ENCODE results near the gene OR4B1. TPM values are rescaled to one million over a fixed set of nuclear protein-coding genes. Genes with fewer than 3 reads are reported as not detected.

Gene OR4B1
- polyA plus RNA-seq, 3 donors: not detected

GRCh38 chr11:48261600-48261999 is 45.0 kb downstream of the OR4B1 start:
- H3K4me1 ChIP-seq (ENCODE audit: control insufficient read depth in 1 of 2, insufficient read depth in 2 of 2, low read length in 2 of 2): no peaks in the 10 kb centered on the region
- H4K20me1 ChIP-seq (ENCODE audit: insufficient read depth, low read length): no peaks in the 10 kb centered on the region
- 86% methylated on average over 1 of the region's 2 CpGs for WGBS (ENCODE audit: insufficient coverage)
- DNase-seq: no peak
- Mint-ChIP-seq H3K9me3 (peaks cover 0 to 6% (median 0%) of the 10 kb centered on the region in 7 donors), H3K4me1 (no peaks in the 10 kb centered on the region), H3K27me3 (ENCODE audit: low read depth in 3 of 3) (peaks cover 0 to 2% (median 1%) of the 10 kb centered on the region in 3 donors), H3K27ac (peak overlapping the region in 1 of 7 donors; percentile 57), H3K36me3 (no peaks in the 10 kb centered on the region), H3K4me3 (no peak overlapping the region)
- no peak overlapping the region for H3K9ac ChIP-seq (ENCODE audit: insufficient read depth, low read length, poor library complexity, severe bottlenecking)
- no peaks in the 10 kb centered on the region for H3K36me3 ChIP-seq (replicated peaks in 1 of 2; ENCODE audit: control insufficient read depth in 1 of 2, insufficient read depth in 2 of 2, low read length in 2 of 2)
- no peaks in the 10 kb centered on the region for H3K9me3 ChIP-seq (replicated peaks in 1 of 2; ENCODE audit: control insufficient read depth in 1 of 2, insufficient read depth in 1 of 2, low read length in 2 of 2)
- H3K4me3 ChIP-seq (replicated peaks in 1 of 3; ENCODE audit: low read depth in 2 of 3, low read length in 3 of 3): no peak overlapping the region
- H3K79me2 ChIP-seq (ENCODE audit: insufficient read depth, low read length): no peaks in the 10 kb centered on the region
- no peak overlapping the region for H3K27ac ChIP-seq (ENCODE audit: low read depth in 1 of 2, low read length in 2 of 2)
- peaks cover 0 to 3% of the 10 kb centered on the region in 2 donors for H3K27me3 ChIP-seq (ENCODE audit: control insufficient read depth in 2 of 2, insufficient read depth in 2 of 2, low read length in 2 of 2)
- no peak for TF ChIP-seq CTCF (IDR thresholded peaks at IDR 0.05)
- intact Hi-C loops (cut with micrococcal nuclease): no loop called here
- no peak overlapping the region for H3K4me2 ChIP-seq (replicated peaks; ENCODE audit: extremely low read depth, low read length, poor library complexity, severe bottlenecking)
- H2AFZ ChIP-seq (ENCODE audit: insufficient read depth, low read depth, low read length, poor library complexity, severe bottlenecking): no peak overlapping the region

- Histone ChIP-seq H4K20me1 (ENCODE audit: insufficient read depth, low read length) (no peaks in the 10 kb centered on the region), H3K27ac (ENCODE audit: low read depth in 1 of 2, low read length in 2 of 2) (no peak within 1 kb of the TSS), H3K9me3 (replicated peaks in 1 of 2; ENCODE audit: control insufficient read depth in 1 of 2, insufficient read depth in 1 of 2, low read length in 2 of 2) (no peaks in the 10 kb centered on the region), H3K27me3 (ENCODE audit: control insufficient read depth in 2 of 2, insufficient read depth in 2 of 2, low read length in 2 of 2) (no peaks in the 10 kb centered on the region), H2AFZ (ENCODE audit: insufficient read depth, low read depth, low read length, poor library complexity, severe bottlenecking) (no peak within 1 kb of the TSS), H3K4me3 (replicated peaks in 1 of 3; ENCODE audit: low read depth in 2 of 3, low read length in 3 of 3) (no peak within 1 kb of the TSS), H3K79me2 (ENCODE audit: insufficient read depth, low read length) (no peaks in the 10 kb centered on the region), H3K9ac (ENCODE audit: insufficient read depth, low read length, poor library complexity, severe bottlenecking) (no peak within 1 kb of the TSS), H3K4me2 (replicated peaks; ENCODE audit: extremely low read depth, low read length, poor library complexity, severe bottlenecking) (no peak within 1 kb of the TSS), H3K36me3 (replicated peaks in 1 of 2; ENCODE audit: control insufficient read depth in 1 of 2, insufficient read depth in 2 of 2, low read length in 2 of 2) (no peaks in the 10 kb centered on the region), H3K4me1 (ENCODE audit: control insufficient read depth in 1 of 2, insufficient read depth in 2 of 2, low read length in 2 of 2) (no peaks in the 10 kb centered on the region)
- H3K36me3 Mint-ChIP-seq: no peaks in the 10 kb centered on the region
- H3K4me3 Mint-ChIP-seq: no peak within 1 kb of the TSS
- intact Hi-C loops (cut with micrococcal nuclease): no loop called here
- peaks cover 0 to 6% (median 0%) of the 10 kb centered on the region in 7 donors for H3K9me3 Mint-ChIP-seq
- no peak for TF ChIP-seq CTCF (IDR thresholded peaks at IDR 0.05)
- WGBS (ENCODE audit: insufficient coverage): 43% methylated on average over 1 of the region's 3 CpGs
- H3K27ac Mint-ChIP-seq: no peak within 1 kb of the TSS
- H3K4me1 Mint-ChIP-seq: no peaks in the 10 kb centered on the region
- no peak for DNase-seq
- H3K27me3 Mint-ChIP-seq (ENCODE audit: low read depth in 3 of 3): peaks cover 0 to 2% (median 0%) of the 10 kb centered on the region in 3 donors
Measured at GRCh38 chr11:48263423-48263911, 46.9 kb downstream of the OR4B1 start, which contains the start of gene OR4X1. OR4X1 (plus strand) TSS chr11:48263861; CDS start chr11:48263861, 0 bp downstream.

Other genes starting within 250 kb of the OR4B1 start
- 10 to 100 TPM in 2 of 3 donors, 1 to 10 TPM in 1; 10.0 to 36.4 (median 14.6) TPM for gene PTPRJ, start 236.3 kb upstream of the OR4B1 start, polyA plus RNA-seq
- gene OR4X2, start 28.3 kb downstream of the OR4B1 start, polyA plus RNA-seq: not detected
- not detected for gene OR4X1, start 47.1 kb downstream of the OR4B1 start, polyA plus RNA-seq
- not detected for gene OR4S1, start 89.4 kb downstream of the OR4B1 start, polyA plus RNA-seq
- gene OR4C3, start 108.1 kb downstream of the OR4B1 start, polyA plus RNA-seq: not detected
- under 1 TPM in 1 of 3 donors, not detected in 2; 0.08 TPM for gene OR4C5, start 149.7 kb downstream of the OR4B1 start, polyA plus RNA-seq

Measured in CD14-positive monocyte (primary cell).